SU-DHL-6 (cell line): Measurements from ENCODE around the gene SAMD10.

Experiments
- H2AFZ ChIP-seq: fragments of 200-600 bp; sonication (generic); 2 replicates; pipeline ENCODE4 v1.6.1; 2014; ENCODE audit warnings: low read depth, mild to moderate bottlenecking, moderate library complexity, mixed read lengths, antibody characterized with exemption, low read length; ENCODE audit not compliant: severe bottlenecking
- H3F3A ChIP-seq: fragments of 200-600 bp; shearing (Covaris generic); 2 replicates; pipeline ENCODE4 v1.6.0; 2016; ENCODE audit warnings: antibody characterized with exemption, mild to moderate bottlenecking; ENCODE audit not compliant: insufficient read depth
- H3K27ac ChIP-seq: fragments of 200-600 bp; sonication (generic); 2 replicates; pipeline ENCODE4 v1.5.1; 2016; ENCODE audit warnings: low read depth, mild to moderate bottlenecking, low read length, moderate library complexity, mixed read lengths
- H3K27me3 ChIP-seq: fragments of 200-600 bp; sonication (generic), shearing (Covaris generic); 2 replicates; pipeline ENCODE4 v1.6.0; 2014; ENCODE audit warnings: mild to moderate bottlenecking, low read length
- H3K36me3 ChIP-seq: fragments of 200-600 bp; sonication (generic); 2 replicates; pipeline ENCODE4 v1.6.1; 2014; ENCODE audit warnings: mild to moderate bottlenecking, low read length, mixed read lengths
- H3K4me2 ChIP-seq: fragments of 300-600, 200-600 bp; shearing (Covaris generic), sonication (generic); 2 replicates; pipeline ENCODE4 v1.6.0; 2014; ENCODE audit warnings: low read length, low read depth, mild to moderate bottlenecking; ENCODE audit not compliant: poor library complexity, severe bottlenecking
- H3K4me3 ChIP-seq: fragments of 200-600 bp; sonication (generic); 2 replicates; pipeline ENCODE4 v1.5.1; 2014; ENCODE audit warnings: antibody characterized with exemption, low read length, mild to moderate bottlenecking, mixed read lengths; ENCODE audit not compliant: insufficient read depth, poor library complexity, severe bottlenecking
- H3K79me2 ChIP-seq: fragments of 200-600 bp; sonication (generic); 2 replicates; pipeline ENCODE4 v1.6.1; 2014; ENCODE audit warnings: mild to moderate bottlenecking, low read length, moderate library complexity; ENCODE audit not compliant: insufficient read depth
- H3K9ac ChIP-seq: fragments of 200-600 bp; sonication (generic); 2 replicates; pipeline ENCODE4 v1.7.0; 2014; ENCODE audit warnings: mild to moderate bottlenecking, low read length
- H3K9me2 ChIP-seq: fragments of 200-600 bp; sonication (generic); replicated peaks from 2 replicates; pipeline ENCODE4 v1.6.1; 2014; ENCODE audit warnings: low read length; ENCODE audit not compliant: insufficient read depth
- H3K9me3 ChIP-seq: fragments of 200-600 bp; sonication (generic); 2 replicates; pipeline ENCODE4 v1.6.1; 2014; ENCODE audit warnings: low read length, mixed read lengths; ENCODE audit not compliant: insufficient read depth
- H4K20me1 ChIP-seq: fragments of 200-600 bp; sonication (generic); 2 replicates; pipeline ENCODE4 v1.6.1; 2014; ENCODE audit warnings: low read depth, mild to moderate bottlenecking, antibody characterized with exemption, low read length, moderate library complexity, mixed read lengths
- CTCF ChIP-seq: fragments of 200-600 bp; sonication (generic); IDR thresholded peaks from one replicate; pipeline ENCODE4 v1.5.1; 2017; ENCODE audit warnings: antibody characterized with exemption, mild to moderate bottlenecking, low read length, moderate library complexity; ENCODE audit not compliant: insufficient read depth, poor library complexity, severe bottlenecking
- EZH2phosphoT487 ChIP-seq: fragments of 200-600 bp; sonication (generic), shearing (Covaris generic); conservative IDR thresholded peaks from 2 replicates; pipeline ENCODE4 v1.6.1; 2018; ENCODE audit warnings: mild to moderate bottlenecking, antibody characterized with exemption, low read length, moderate library complexity, mixed read lengths

SAMD10 gene

GRCh38 chr20:64025101-64025825 lies 45.8 kb upstream of the SAMD10 start:
- Histone ChIP-seq H3K9me3 (no peaks in the 10 kb centered on the region), H2AFZ (no peak overlapping the region), H3K4me2 (no peak overlapping the region), H3K27me3 (no peaks in the 10 kb centered on the region), H3F3A (no peaks in the 10 kb centered on the region), H3K4me3 (no peak overlapping the region), H4K20me1 (no peaks in the 10 kb centered on the region), H3K9me2 (no peaks in the 10 kb centered on the region), H3K9ac (no peak overlapping the region), H3K27ac (no peak overlapping the region), H3K79me2 (no peaks in the 10 kb centered on the region), H3K36me3 (no peaks in the 10 kb centered on the region)
- TF ChIP-seq EZH2phosphoT487 = no peak
- no peak for TF ChIP-seq CTCF

GRCh38 chr20:64024141-64024990 lies 44.9 kb upstream of the SAMD10 start:
- H3K9ac ChIP-seq = no peak overlapping the region
- H3K4me2 ChIP-seq = no peak overlapping the region
- no peak overlapping the region for H3K27ac ChIP-seq
- H3K36me3 ChIP-seq = no peaks in the 10 kb centered on the region
- no peaks in the 10 kb centered on the region for H4K20me1 ChIP-seq
- no peaks in the 10 kb centered on the region for H3K9me3 ChIP-seq
- H3F3A ChIP-seq = no peaks in the 10 kb centered on the region
- TF ChIP-seq CTCF (no peak), EZH2phosphoT487 (no peak)
- no peaks in the 10 kb centered on the region for H3K27me3 ChIP-seq
- H3K4me3 ChIP-seq = no peak overlapping the region
- H2AFZ ChIP-seq = no peak overlapping the region
- no peaks in the 10 kb centered on the region for H3K9me2 ChIP-seq
- H3K79me2 ChIP-seq = no peaks in the 10 kb centered on the region

- Histone ChIP-seq H3K4me3 (no peak overlapping the region), H3K9me3 (no peaks in the 10 kb centered on the region), H3K4me2 (no peak overlapping the region), H3F3A (no peaks in the 10 kb centered on the region), H3K27ac (no peak overlapping the region), H4K20me1 (no peaks in the 10 kb centered on the region), H3K27me3 (no peaks in the 10 kb centered on the region), H3K9me2 (no peaks in the 10 kb centered on the region), H3K36me3 (no peaks in the 10 kb centered on the region), H3K79me2 (no peaks in the 10 kb centered on the region), H2AFZ (no peak overlapping the region), H3K9ac (no peak overlapping the region)
- no peak for TF ChIP-seq EZH2phosphoT487
- no peak for TF ChIP-seq CTCF
Measured at GRCh38 chr20:64023361-64024140, 44.1 kb upstream of the SAMD10 start.
